GM12878 (cell line): ENCODE measurements around the gene MAPKAPK2. TPM values are rescaled to one million over a fixed set of nuclear protein-coding genes. Genes with fewer than 3 reads are reported as not detected.

Experiments
- BACH1 ChIP-seq: fragments of 450-650 bp; IDR thresholded peaks from 2 replicates; pipeline ENCODE4 v1.6.1; 2017; ENCODE audit warnings: mild to moderate bottlenecking, borderline replicate concordance
- BHLHE40 ChIP-seq, 2 experiments: fragments of 450-650 bp in 1 of 2; IDR thresholded peaks; 2 replicates each; pipeline ENCODE4 v1.6.1; 2011 to 2017; ENCODE audit warnings: low read depth in 2 of 2, borderline replicate concordance in 1 of 2, improper control_type of control experiment in 1 of 2, low read length in 1 of 2, mild to moderate bottlenecking in 1 of 2
- BMI1 ChIP-seq: fragments of 450-650 bp; IDR thresholded peaks from 2 replicates; pipeline ENCODE4 v1.6.1; 2016; ENCODE audit warnings: mild to moderate bottlenecking, moderate library complexity, borderline replicate concordance
- DPF2 ChIP-seq: fragments of 450-650 bp; IDR thresholded peaks from 2 replicates; pipeline ENCODE4 v1.6.1; 2017; ENCODE audit warnings: mild to moderate bottlenecking
- EED ChIP-seq: sonication (generic); IDR thresholded peaks from 2 replicates; pipeline ENCODE4 v1.6.1; 2016; ENCODE audit warnings: antibody characterized with exemption, low read depth
- EP300 ChIP-seq, 2 experiments: fragments of 150-350 bp in 1 of 2; IDR thresholded peaks; 2 replicates each; pipeline ENCODE4 v1.6.1; 2011 to 2012; ENCODE audit warnings: low read depth in 2 of 2, low read length in 2 of 2, borderline replicate concordance in 1 of 2, improper control_type of control experiment in 1 of 2, inconsistent platforms in 1 of 2; ENCODE audit not compliant: control insufficient read depth in 1 of 2
- EZH2 ChIP-seq: IDR thresholded peaks from 2 replicates; pipeline ENCODE4 v1.6.1; 2012; ENCODE audit warnings: low read depth, mild to moderate bottlenecking, control low read depth, inconsistent platforms, low read length, borderline replicate concordance; ENCODE audit not compliant: control insufficient read depth
- HDGF ChIP-seq: fragments of 450-650 bp; IDR thresholded peaks from 2 replicates; pipeline ENCODE4 v1.6.1; 2016; ENCODE audit warnings: antibody characterized with exemption
- IKZF2 ChIP-seq, 2 experiments: fragments of 450-650 bp; IDR thresholded peaks; 2 replicates each; pipeline ENCODE4 v1.6.1; 2017; ENCODE audit warnings: mild to moderate bottlenecking in 2 of 2, moderate library complexity in 2 of 2
- MEF2A ChIP-seq: IDR thresholded peaks from 2 replicates; pipeline ENCODE4 v1.6.1; 2011; ENCODE audit warnings: low read depth, mild to moderate bottlenecking, low read length, moderate library complexity; ENCODE audit not compliant: insufficient read depth
- MTA2 ChIP-seq: fragments of 450-650 bp; IDR thresholded peaks from 2 replicates; pipeline ENCODE4 v1.6.1; 2016; ENCODE audit warnings: low read depth, mild to moderate bottlenecking, moderate library complexity
- MXI1 ChIP-seq: fragments of 150-350 bp; IDR thresholded peaks from 2 replicates; pipeline ENCODE4 v1.6.1; 2011; ENCODE audit warnings: low read depth, mild to moderate bottlenecking, inconsistent platforms, low read length, improper control_type of control experiment
- NFIC ChIP-seq: IDR thresholded peaks from 2 replicates; pipeline ENCODE4 v1.6.1; 2012; ENCODE audit warnings: low read depth, mild to moderate bottlenecking, inconsistent platforms, low read length, moderate library complexity
- NFYA ChIP-seq: IDR thresholded peaks from 2 replicates; pipeline ENCODE4 v1.6.1; 2011; ENCODE audit warnings: low read depth, mild to moderate bottlenecking, low read length, improper control_type of control experiment, borderline replicate concordance
- NR2C2 ChIP-seq: IDR thresholded peaks from 2 replicates; pipeline ENCODE4 v1.6.1; 2011; ENCODE audit warnings: borderline replicate concordance, low read depth; ENCODE audit not compliant: control insufficient read depth, insufficient read length
- PKNOX1 ChIP-seq: fragments of 450-650 bp; IDR thresholded peaks from 2 replicates; pipeline ENCODE4 v1.6.1; 2016; ENCODE audit warnings: mild to moderate bottlenecking
- PML ChIP-seq: IDR thresholded peaks from 2 replicates; pipeline ENCODE4 v1.6.1; 2012; ENCODE audit warnings: low read length, inconsistent platforms
- POU2F2 ChIP-seq: IDR thresholded peaks from 3 replicates; pipeline ENCODE4 v1.6.1; 2011; ENCODE audit warnings: low read depth, mild to moderate bottlenecking, low read length, borderline replicate concordance
- RUNX3 ChIP-seq: IDR thresholded peaks from 2 replicates; pipeline ENCODE4 v1.6.1; 2012; ENCODE audit warnings: low read length, inconsistent platforms
- SPI1 ChIP-seq: IDR thresholded peaks from 2 replicates; pipeline ENCODE4 v1.6.1; 2011; ENCODE audit warnings: low read depth, mild to moderate bottlenecking, low read length, moderate library complexity, borderline replicate concordance; ENCODE audit not compliant: insufficient read depth
- TBL1XR1 ChIP-seq: IDR thresholded peaks from 2 replicates; pipeline ENCODE4 v1.6.1; 2012; ENCODE audit warnings: low read depth, low read length, improper control_type of control experiment
- TCF3 ChIP-seq: IDR thresholded peaks from 2 replicates; pipeline ENCODE4 v1.6.1; 2012; ENCODE audit warnings: low read depth, mild to moderate bottlenecking, low read length, borderline replicate concordance; ENCODE audit not compliant: insufficient read depth
- YBX1 ChIP-seq: fragments of 450-650 bp; IDR thresholded peaks from 2 replicates; pipeline ENCODE4 v1.6.1; 2016; ENCODE audit warnings: antibody characterized with exemption
- ZNF687 ChIP-seq: fragments of 450-650 bp; IDR thresholded peaks from 2 replicates; pipeline ENCODE4 v1.6.1; 2017; ENCODE audit warnings: mild to moderate bottlenecking, moderate library complexity
- ZSCAN29 ChIP-seq: fragments of 450-650 bp; IDR thresholded peaks from 2 replicates; pipeline ENCODE4 v1.6.1; 2017; ENCODE audit warnings: mild to moderate bottlenecking, moderate library complexity
- polyA plus RNA-seq, 11 experiments: library from polyadenylated mRNA; depleted of rRNA in 4 of 11; unstranded in 6 of 11; stranded (reverse) in 5 of 11; fragments of >200 nt; fragmentation: Nextera tagmentation in 4 of 11; fragmentation: Illumina TruSeq in 1 of 11; extraction: Ambion mirVana in 4 of 11; extraction: Trizol in 1 of 11; gene quantifications; 1 replicate in 1 of 11; 2 replicates in 10 of 11; pipeline versions ENCODE4 v1.2.1 to v1.2.3, GENCODE V29; 2011 to 2016; ENCODE audit warnings: inconsistent platforms in 2 of 11, missing spikeins in 2 of 11, low read depth in 1 of 11
- total RNA-seq, 4 experiments: library from RNA; depleted of rRNA in 3 of 4; stranded (reverse); fragments of >200 nt in 3 of 4; fragmentation: Illumina TruSeq in 1 of 4; extraction: Trizol in 1 of 4; gene quantifications; 2 replicates each; pipeline versions ENCODE4 v1.2.1 to v1.2.3, GENCODE V29; 2013 to 2021
- TF ChIP-seq, protein P1 (sequence below): fragments of 150-350 bp; IDR thresholded peaks from 2 replicates; pipeline ENCODE4 v1.6.1; 2014; ENCODE audit warnings: mild to moderate bottlenecking, low read depth, low read length

The MAPKAPK2 gene
- total and polyA plus RNA-seq, 10 of the 15 experiments (the other 5 are each of a cell fraction or from before 2014, with no cell fraction given), result 0.72 to 92.2 (median 49.3) TPM

DNA sequence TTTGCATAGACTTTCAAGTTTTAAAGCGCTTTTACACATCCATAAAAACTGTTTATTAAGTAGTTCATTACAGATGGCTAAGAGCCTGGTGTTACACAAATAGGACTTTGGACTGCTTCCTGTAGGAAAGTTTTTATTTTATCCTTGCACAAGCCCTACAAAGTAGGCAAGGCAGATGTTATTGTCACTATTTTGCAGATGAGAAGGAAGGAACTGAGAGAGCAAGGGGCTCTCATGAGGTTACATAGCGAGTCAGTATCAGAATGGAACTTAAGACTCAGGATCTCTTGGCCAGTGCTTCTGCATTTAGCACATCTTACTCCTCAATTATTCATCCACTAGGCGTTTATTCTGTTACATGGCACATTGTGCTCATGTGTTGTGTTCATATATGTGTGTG lies 2.6 kb upstream of the MAPKAPK2 start (continued):
- TF ChIP-seq MEF2A (peak; percentile 57; the same call in 1 of the 2 replicates), NFIC (peak; percentile 49; the same call in 1 of the 2 replicates), NFYA (no peak), RUNX3 (peak; percentile 44; the same call in 1 of the 2 replicates), MTA2 (peak; percentile 43; the same call in 1 of the 2 replicates), EED (peak; percentile 40; the same call in 1 of the 2 replicates), HDGF (0 out of 2 replicates have a peak, but pooled peaks have one; percentile 27), MXI1 (0 out of 2 replicates have a peak, but pooled peaks have one; percentile 17), EZH2 (no peak), ZNF687 (no peak), YBX1 (no peak), BACH1 (no peak), BMI1 (no peak), TBL1XR1 (0 out of 2 replicates have a peak, but pooled peaks have one; percentile 46), ZSCAN29 (no peak), EP300 (IDR thresholded peaks at IDR 0.05; ENCODE audit: borderline replicate concordance in 1 of 2, control insufficient read depth in 1 of 2, low read depth in 2 of 2, low read length in 2 of 2) (0 out of 4 replicates have a peak, but pooled peaks of 1 of the 2 experiments have one; percentile 49), TCF3 (no peak), SPI1 (peak; percentile 88), DPF2 (0 out of 2 replicates have a peak, but pooled peaks have one; percentile 26), BHLHE40 (IDR thresholded peaks at IDR 0.05; ENCODE audit: borderline replicate concordance in 1 of 2, low read depth in 2 of 2, low read length in 1 of 2) (no peak), PKNOX1 (no peak), POU2F2 (no peak), PML (no peak), NR2C2 (no peak), IKZF2 (IDR thresholded peaks at IDR 0.05) (peak; percentile 45 to 46; a peak in 1 of 4 replicates)
- TF ChIP-seq, protein P1, sequence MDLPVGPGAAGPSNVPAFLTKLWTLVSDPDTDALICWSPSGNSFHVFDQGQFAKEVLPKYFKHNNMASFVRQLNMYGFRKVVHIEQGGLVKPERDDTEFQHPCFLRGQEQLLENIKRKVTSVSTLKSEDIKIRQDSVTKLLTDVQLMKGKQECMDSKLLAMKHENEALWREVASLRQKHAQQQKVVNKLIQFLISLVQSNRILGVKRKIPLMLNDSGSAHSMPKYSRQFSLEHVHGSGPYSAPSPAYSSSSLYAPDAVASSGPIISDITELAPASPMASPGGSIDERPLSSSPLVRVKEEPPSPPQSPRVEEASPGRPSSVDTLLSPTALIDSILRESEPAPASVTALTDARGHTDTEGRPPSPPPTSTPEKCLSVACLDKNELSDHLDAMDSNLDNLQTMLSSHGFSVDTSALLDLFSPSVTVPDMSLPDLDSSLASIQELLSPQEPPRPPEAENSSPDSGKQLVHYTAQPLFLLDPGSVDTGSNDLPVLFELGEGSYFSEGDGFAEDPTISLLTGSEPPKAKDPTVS, result no peak
